IPS-11a (cell line): ENCODE results near the gene PHYHD1.

Experiments
- H3K4me3 ChIP-seq: one replicate; pipeline ENCODE4 v1.5.1; 2013; ENCODE audit warnings: low read depth, low read length, control low read depth

Gene PHYHD1

GRCh38 chr9:128920381-128921058, at the start of gene PHYHD1:
TSS of gene PHYHD1 (plus strand) at chr9:128920982. CDS start at chr9:128922324, 1,342 bp downstream.
- no peak within 1 kb of the TSS for H3K4me3 ChIP-seq

GRCh38 chr9:128877852-128878251, 42.9 kb upstream of the PHYHD1 start:
- H3K4me3 ChIP-seq, result no peak overlapping the region

DNA sequence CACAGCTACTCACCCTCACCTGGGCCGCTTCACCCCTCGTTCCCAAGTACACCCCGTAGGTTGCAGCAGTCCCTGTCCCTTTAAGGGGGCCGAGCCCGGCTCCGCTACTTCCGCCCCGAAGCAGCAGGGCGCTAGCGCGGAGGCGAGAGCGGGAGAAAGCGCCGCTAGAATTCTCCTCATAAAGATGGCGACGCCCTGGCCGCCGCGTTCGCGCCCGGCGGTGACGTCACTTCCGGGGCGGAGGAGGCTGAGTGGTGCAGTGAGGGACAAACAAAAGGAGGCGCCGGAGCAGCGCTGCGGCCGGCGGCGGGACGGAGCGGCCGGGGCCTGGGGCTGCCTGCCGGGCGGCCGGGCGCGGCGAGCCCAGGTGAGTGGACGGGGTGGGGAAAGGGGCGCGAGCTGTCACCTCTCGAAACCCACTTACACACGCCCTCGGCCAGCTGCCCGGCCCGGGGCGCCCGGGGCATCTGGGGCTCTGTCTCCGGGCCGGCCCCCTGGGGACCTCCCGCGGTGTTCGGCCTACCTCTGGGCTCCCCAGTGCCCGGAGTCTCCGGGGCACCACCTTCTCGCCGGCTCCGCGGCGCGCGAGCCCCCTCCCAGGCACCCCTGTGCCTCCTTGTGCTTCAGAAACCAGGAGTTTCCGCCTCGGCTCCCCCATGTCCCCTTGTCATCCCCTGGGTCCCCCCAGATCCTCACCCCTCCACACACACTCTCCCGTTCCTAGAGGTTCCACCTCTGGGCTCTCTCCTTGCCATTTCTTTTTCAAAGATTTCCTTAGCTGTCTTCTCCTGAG, 38.7 kb upstream of the PHYHD1 start, which contains the start of the genes KYAT1 and LRRC8A:
Gene KYAT1 (minus strand): TSS at position 67 of the 793 bp plus-strand sequence. CDS start 36,545 bp downstream, outside the sequence.
Gene LRRC8A (plus strand): TSS at position 250 of the 793 bp plus-strand sequence. CDS start 25,032 bp downstream, outside the sequence.
- peak within 1 kb of the TSS; percentile 87 for H3K4me3 ChIP-seq

DNA sequence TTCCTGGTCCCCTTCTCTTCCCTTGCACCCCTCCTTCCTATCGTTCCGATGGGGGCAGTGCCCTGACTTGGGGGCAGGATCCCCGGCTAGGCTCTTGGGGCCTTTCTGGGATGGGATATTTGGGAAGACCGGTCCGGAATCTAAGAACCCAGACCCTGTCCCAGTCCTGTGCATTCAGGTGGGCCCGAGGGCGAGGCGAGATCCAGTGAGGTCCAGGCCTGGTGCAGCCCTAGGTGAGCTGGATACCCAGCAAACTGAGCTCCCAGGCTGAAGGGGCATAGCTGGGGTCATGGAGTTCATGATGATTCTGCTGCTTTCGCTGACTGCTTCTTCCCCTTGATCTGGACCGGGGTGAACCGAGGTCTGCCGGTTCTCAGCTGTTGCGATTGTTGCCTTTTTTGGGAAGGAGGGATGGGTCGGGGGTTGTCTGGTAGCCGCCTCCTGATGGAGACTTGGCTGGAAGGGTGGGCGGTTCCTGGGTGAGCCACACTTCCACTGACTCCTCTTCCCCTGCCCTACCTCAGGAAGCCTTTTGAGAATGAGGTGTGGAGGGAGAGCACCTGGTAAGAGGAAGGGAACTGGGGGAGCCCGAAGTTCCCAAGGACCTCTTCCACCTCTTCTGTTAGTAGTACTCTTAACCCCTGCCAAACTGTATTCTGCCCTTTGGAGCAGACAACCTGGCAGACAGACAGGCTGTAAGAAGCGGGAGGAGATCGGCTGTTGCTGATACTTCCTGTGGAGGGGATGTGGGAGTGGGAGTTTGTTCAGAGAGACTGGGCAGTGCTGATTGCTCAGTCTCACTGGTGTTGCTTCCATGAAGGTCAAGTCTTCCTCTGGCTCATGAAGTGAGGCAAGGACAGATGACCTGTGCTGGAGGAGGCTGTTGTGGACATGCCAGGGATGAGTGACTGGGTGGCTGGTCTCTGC, 37.8 kb upstream of the PHYHD1 start:
- peak overlapping the region; percentile 87 for H3K4me3 ChIP-seq

- no peak overlapping the region for H3K4me3 ChIP-seq
These were observed 36.6 kb upstream of the PHYHD1 start for GRCh38 chr9:128884164-128884563.

DNA sequence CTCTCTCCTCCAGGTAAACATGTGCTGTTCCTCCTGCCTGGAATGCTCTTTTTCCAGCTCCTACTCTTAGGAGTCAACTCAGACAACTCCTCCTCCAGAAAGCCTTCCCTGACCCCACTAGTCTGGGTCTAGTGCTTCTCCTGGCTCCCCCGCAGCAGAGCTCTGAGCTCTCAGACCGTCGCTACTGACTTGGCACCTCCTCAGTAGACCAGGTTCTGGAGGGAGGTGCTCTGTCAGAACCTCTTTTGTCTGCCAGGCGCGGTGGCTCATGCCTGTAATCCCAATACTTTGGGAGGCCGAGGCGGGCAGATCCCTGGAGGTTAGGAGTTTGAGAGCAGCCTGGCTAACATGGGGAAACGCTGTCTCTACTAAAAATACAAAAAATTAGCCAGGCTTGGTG, 35.4 kb upstream of the PHYHD1 start:
- no peak overlapping the region for H3K4me3 ChIP-seq

- H3K4me3 ChIP-seq, result no peak overlapping the region
These were observed 35.0 kb upstream of the PHYHD1 start for GRCh38 chr9:128885798-128886197.

GRCh38 chr9:128886211-128886891, 34.4 kb upstream of the PHYHD1 start:
- no peak overlapping the region for H3K4me3 ChIP-seq

- H3K4me3 ChIP-seq, result no peak overlapping the region
These were observed 33.7 kb upstream of the PHYHD1 start for GRCh38 chr9:128887049-128887448.

GRCh38 chr9:128887914-128888350, 32.9 kb upstream of the PHYHD1 start:
- H3K4me3 ChIP-seq, result no peak overlapping the region

DNA sequence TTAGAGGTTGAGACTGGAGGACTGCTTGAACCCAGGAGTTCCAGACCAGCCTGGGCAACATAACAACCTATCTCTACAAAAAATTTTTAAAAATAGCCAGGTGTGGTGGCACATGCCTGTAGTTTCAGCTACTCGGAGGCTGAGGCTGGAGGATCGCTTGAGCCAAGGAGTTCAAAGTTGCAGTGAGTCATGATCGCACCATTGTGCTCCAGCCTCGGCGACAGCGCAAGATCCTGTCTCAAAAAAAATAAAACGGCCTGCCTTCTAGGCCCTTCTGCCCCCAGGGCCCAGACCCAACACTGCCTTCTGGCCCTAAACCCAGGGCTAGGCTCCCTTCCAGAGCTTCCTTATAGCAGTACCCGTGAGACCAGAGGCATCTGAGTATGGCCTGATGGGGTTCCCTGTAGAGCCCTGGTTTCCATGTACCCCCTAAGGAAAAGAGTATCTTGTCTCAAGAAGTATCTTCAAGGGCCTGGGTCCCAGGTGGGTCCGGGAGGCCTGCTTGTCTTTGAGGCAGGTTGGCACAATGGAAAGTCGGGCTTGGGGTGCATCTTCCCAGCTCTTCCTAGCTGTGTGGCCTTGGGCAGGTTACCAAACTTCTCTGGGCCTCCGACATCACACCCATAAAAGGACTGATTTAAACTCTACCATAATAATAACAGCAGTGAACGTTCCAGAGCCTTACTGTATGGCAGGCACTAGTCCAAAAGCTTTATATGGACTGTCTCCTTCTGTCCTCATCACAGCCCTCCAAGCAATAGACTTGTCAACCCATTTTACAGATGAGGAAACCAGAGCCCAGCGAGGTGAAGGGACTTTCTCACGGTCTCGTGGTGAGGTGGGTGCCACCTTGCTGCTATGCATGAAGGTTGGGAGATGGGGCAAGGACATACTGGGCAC, 29.2 kb upstream of the PHYHD1 start:
- H3K4me3 ChIP-seq, result no peak overlapping the region

- H3K4me3 ChIP-seq, result no peak overlapping the region
These were observed 28.4 kb upstream of the PHYHD1 start for GRCh38 chr9:128892221-128892921.

- no peak overlapping the region for H3K4me3 ChIP-seq
These were observed 27.4 kb upstream of the PHYHD1 start for GRCh38 chr9:128893354-128893753.

GRCh38 chr9:128894764-128895163, 26.0 kb upstream of the PHYHD1 start:
- H3K4me3 ChIP-seq, result no peak overlapping the region

DNA sequence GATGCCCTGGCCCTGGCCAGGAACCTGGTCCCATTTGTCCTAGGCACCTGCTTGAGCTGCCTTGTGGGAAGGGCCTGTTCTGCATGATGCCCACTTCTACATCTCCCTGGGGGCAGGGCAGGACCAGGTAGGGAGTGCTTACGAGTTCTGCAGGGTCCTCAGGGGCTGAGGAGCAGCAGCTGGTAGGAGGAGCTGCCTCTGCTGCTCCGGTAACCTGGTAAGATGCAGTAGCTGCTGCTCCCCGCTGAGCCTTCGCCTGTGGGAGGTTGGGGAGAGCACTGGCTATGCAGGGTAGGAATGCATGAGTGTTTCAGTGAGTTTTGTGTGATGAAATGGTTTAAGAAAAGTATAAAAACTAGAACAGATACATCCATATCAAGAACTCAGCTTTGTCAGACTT, 25.2 kb upstream of the PHYHD1 start:
- H3K4me3 ChIP-seq, result no peak overlapping the region

DNA sequence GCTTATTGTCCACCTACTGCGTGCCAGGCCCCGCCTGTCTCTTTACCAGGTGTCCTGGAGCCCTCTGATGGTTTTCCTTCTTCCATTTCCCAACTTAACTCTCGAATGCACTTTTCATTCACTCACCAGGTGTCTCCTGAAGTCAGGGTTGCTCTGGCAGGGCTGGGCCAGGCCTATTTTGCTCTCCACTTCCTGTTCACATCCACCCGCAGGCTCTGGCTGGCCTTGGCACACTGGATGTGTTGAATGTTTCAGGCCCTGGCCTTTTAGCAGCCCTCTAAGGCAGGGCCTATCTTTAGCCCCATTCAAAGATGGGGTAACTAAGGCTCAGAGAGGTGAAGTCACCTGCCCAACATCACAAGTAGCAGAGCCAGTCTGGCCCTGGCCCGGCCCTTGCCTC, 22.4 kb upstream of the PHYHD1 start:
- H3K4me3 ChIP-seq, result no peak overlapping the region

GRCh38 chr9:128898845-128899565, 21.8 kb upstream of the PHYHD1 start:
- H3K4me3 ChIP-seq, result no peak overlapping the region
